Activated T-cell treated with anti-CD3 and anti-CD28 coated beads for 4 hours (primary cell): ENCODE data around the gene HAO1.
"Not testable (repeated sequence)": the region's sequence is repeated elsewhere in the genome, so short reads cannot be mapped to it uniquely, and the experiment has no call there.

Source experiments
- DNase-seq: peaks from one replicate; pipeline ENCODE4 v3.0.0-alpha.2; 2020

The HAO1 gene

DNA sequence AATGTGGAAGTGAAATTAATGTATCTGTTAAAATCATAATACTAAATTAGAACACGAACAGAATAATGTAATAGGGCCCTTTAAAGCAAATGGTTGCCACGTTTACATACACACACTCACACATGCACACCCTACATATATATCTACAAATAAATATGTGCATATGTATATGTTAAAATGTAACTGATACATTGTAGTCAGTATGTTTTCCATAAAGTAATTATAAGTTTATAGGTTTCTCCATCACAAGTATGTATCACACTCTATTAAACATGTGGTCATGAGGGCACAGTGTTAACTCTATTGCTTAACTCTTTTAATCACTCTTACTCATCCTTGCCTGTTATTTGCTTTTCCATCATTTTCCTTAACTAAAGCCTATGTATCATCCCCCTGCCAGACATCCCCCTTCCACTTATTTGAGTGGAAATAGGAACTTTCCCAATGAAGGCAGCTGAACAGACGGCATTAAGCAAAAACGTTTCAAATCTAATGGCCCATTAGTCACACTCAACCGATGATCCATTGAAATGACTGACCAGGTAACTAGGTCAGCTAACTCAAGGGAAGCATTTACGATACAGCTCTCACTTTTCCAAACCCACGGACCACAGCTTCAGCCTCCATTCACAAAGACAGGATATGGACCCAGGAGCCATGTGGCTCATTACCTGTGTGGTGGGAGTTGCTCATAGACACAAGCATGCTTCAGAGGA, 89.3 kb downstream of the HAO1 start:
- no peak for DNase-seq

DNA sequence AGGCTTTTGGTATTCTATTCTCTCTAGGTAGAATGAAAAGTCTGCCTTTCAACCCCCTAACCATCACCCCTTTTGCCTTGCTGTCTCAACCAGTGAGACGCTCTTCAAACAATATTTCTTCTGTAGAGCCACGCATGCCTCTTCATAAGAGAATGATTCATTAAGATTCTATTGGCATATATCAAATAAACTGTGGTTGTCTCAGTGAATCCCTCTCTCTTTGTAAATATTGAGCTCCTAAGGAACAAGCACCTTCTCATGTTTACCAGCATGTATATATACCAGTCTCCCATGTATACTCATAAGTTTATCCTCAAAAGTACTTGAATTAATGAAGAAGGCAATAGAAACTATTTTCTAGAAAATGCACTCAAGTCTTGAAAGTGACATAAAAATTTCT, 90.6 kb downstream of the HAO1 start:
- no peak for DNase-seq

DNA sequence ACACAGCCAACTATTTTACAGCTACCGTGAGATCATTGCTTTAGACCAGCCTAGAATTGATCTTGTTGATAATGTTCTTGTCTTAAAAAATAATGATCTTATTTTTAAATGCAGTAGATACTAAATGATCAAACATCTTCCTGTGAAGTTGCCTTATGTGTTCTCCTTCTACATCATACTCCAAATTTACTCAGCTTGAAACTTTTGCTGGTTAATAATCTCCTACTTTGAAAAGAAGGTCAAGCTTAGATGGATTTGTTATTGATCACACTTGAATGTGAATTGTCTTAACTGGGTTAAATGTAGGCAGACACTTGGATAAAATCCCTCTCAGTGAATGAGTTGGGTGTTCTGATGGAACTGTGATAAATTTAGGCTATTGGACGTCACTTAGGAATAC, 91.9 kb downstream of the HAO1 start:
- DNase-seq: no peak

DNA sequence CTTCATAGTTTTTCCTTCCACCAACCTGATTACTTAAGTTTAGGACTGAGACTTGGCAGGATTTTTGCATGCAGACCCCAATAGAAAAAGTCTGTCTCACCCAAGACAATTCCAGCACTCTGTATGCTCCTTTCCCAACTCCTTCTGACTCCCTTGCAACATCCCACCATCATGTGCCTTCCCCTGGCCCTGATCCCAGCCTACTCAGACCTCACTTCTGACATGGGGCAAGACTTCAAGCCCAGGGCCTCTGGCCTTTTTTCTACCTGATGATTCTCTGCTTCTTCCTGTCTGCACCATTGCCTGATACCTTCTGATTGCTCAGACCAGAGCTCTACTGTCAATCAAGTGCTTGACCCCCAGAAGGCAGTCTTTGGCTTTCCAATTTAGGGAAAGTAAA, 96.6 kb downstream of the HAO1 start:
- no peak for DNase-seq

- DNase-seq: no peak
Observed at GRCh38 chr20:7841971-7842310, 98.3 kb downstream of the HAO1 start.

DNA sequence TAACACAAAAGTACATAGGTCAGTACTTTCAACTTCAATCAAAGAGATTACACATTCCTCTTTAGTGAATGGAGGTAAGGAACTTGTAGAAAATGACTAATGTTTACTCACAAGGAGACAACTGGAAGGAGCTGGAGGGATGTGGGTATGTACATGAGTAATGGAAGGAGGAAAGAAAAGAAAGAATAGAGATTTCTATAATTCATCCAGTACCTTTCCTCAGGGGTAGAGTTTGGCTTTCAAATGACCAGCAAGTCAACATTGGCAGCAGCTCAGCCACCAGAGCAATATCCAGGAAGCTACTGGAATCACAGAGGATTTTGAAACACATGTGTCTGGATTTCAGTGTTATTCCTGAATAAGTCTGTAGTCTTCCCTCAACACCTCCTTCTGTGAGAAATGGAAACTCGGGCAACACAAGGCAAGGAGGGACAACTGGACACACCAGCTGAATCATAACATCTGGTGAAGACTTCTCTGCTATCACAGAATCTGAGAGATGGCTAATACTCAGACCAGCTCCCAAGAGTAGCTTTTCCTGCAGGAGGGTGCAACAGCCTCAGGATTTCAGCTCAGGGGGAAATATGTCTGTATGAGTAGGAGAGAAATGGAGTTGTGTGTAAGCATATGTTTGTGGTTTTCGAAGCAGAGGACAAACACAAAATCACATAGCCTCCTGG, 98.8 kb downstream of the HAO1 start:
- no peak for DNase-seq

DNA sequence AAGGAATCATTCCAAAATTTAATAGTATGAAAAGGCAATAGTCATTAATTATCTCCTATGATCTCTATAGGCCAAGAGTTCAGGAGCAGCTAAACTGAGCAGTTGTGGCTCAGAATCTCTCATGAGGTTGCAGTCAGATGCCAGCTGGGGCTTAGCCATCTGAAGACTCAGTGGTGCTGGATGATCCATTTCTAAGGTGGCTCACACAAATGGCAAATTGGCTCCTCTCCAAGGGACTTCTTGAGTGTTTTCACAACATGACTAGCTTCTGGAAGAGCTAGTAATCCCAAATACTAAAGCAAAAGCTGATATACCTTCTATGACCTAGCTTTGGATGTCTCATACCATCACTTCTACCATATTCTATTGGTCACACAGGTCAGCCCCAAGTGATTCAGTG, 104.2 kb downstream of the HAO1 start:
- DNase-seq: no peak

DNA sequence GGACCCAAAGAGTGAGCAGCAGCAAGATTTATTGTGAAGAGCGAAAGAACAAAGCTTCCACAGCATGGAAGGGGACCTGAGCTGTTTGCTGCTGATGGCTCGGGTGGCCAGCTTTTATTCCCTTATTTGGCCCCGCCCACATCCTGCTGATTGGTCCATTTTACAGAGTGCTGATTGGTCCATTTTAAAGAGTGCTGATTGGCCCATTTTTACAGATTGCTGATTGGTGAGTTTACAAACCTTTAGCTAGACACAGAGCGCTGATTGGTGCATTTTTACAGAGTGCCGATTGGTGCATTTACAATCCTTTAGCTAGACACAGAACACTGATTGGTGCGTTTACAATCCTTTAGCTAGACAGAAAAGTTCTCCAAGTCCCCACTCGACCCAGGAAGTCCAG, 105.8 kb downstream of the HAO1 start:
- not testable (repeated sequence) for DNase-seq
